Liver (tissue), 9 donors: ENCODE data around the gene DDIT4. TPM values are rescaled to one million over a fixed set of nuclear protein-coding genes. Genes with fewer than 3 reads are reported as not detected.

Experiments used
- DNase-seq: peaks from one replicate; pipeline ENCODE4 v3.0.0-alpha.2; 2017; ENCODE audit warnings: low spot score
- H3K27ac ChIP-seq, 2 donors: one replicate each; pipeline ENCODE4 v1.7.0; 2013; ENCODE audit warnings: inconsistent platforms in 2 of 2, low read length in 2 of 2, control low read depth in 1 of 2, low read depth in 1 of 2, mild to moderate bottlenecking in 1 of 2
- H3K27me3 ChIP-seq, 4 donors: one replicate each; pipeline versions ENCODE4 v1.6.1 to v1.7.0; 2013; ENCODE audit warnings: low read length in 3 of 4, inconsistent platforms in 1 of 4, mild to moderate bottlenecking in 1 of 4, moderate library complexity in 1 of 4; ENCODE audit not compliant: control insufficient read depth in 4 of 4, insufficient read depth in 4 of 4
- H3K36me3 ChIP-seq, 4 donors: one replicate each; pipeline versions ENCODE4 v1.6.1 to v1.7.0; 2013; ENCODE audit warnings: low read length in 3 of 4, mild to moderate bottlenecking in 3 of 4, low read depth in 1 of 4, moderate library complexity in 1 of 4; ENCODE audit not compliant: control insufficient read depth in 4 of 4, insufficient read depth in 3 of 4
- H3K4me1 ChIP-seq, 4 donors: one replicate each; pipeline versions ENCODE4 v1.6.1 to v1.7.0; 2013; ENCODE audit warnings: low read length in 3 of 4, mild to moderate bottlenecking in 3 of 4, moderate library complexity in 1 of 4; ENCODE audit not compliant: control insufficient read depth in 4 of 4, insufficient read depth in 4 of 4
- H3K4me3 ChIP-seq, 3 donors: one replicate each; pipeline versions ENCODE4 v1.6.1 to v1.7.0; 2013; ENCODE audit warnings: low read length in 3 of 3, control low read depth in 1 of 3, low read depth in 1 of 3, mild to moderate bottlenecking in 1 of 3
- H3K9ac ChIP-seq, 2 donors: one replicate each; pipeline ENCODE4 v1.7.0; 2013; ENCODE audit warnings: low read length in 2 of 2, mild to moderate bottlenecking in 2 of 2, moderate library complexity in 2 of 2, control low read depth in 1 of 2, low read depth in 1 of 2
- H3K9me3 ChIP-seq, 4 donors: one replicate each; pipeline versions ENCODE4 v1.6.1 to v1.7.0; 2013; ENCODE audit warnings: low read length in 3 of 4; ENCODE audit not compliant: control insufficient read depth in 4 of 4
- CTCF ChIP-seq: fragments of 150-350 bp; IDR thresholded peaks from 2 replicates; pipeline ENCODE4 v1.5.1; 2017; ENCODE audit warnings: improper control_type of control experiment, low read depth, low read length; ENCODE audit not compliant: missing input control
- EGR1 ChIP-seq, 2 donors: IDR thresholded peaks; 2 replicates each; pipeline ENCODE4 v1.6.1; 2016 to 2018; ENCODE audit warnings: antibody characterized with exemption in 2 of 2, low read depth in 2 of 2
- FOXA1 ChIP-seq: IDR thresholded peaks from 2 replicates; pipeline ENCODE4 v1.6.1; 2016; ENCODE audit warnings: antibody characterized with exemption
- FOXA2 ChIP-seq: IDR thresholded peaks from 2 replicates; pipeline ENCODE4 v1.6.1; 2016; ENCODE audit warnings: antibody characterized with exemption
- GABPA ChIP-seq, 2 donors: IDR thresholded peaks in 1 of 2; conservative IDR thresholded peaks in 1 of 2; 2 replicates each; pipeline ENCODE4 v1.6.1; 2016; ENCODE audit warnings: antibody characterized with exemption in 2 of 2, mild to moderate bottlenecking in 1 of 2, moderate library complexity in 1 of 2
- HNF4A ChIP-seq, 2 donors: conservative IDR thresholded peaks; 2 replicates each; pipeline ENCODE4 v1.6.1; 2016; ENCODE audit warnings: antibody characterized with exemption in 2 of 2, mild to moderate bottlenecking in 2 of 2
- HNF4G ChIP-seq: IDR thresholded peaks from 2 replicates; pipeline ENCODE4 v1.6.1; 2016; ENCODE audit warnings: antibody characterized with exemption
- JUND ChIP-seq, 2 donors: IDR thresholded peaks; 2 replicates each; pipeline ENCODE4 v1.6.1; 2016; ENCODE audit warnings: antibody characterized with exemption in 2 of 2
- NR2F2 ChIP-seq: IDR thresholded peaks from 2 replicates; pipeline ENCODE4 v1.6.1; 2016; ENCODE audit warnings: antibody characterized with exemption
- RAD21 ChIP-seq, 2 donors: IDR thresholded peaks; 2 replicates each; pipeline ENCODE4 v1.6.1; 2016; ENCODE audit warnings: antibody characterized with exemption in 2 of 2, mild to moderate bottlenecking in 2 of 2
- REST ChIP-seq: IDR thresholded peaks from 2 replicates; pipeline ENCODE4 v1.6.1; 2016; ENCODE audit warnings: antibody characterized with exemption, mild to moderate bottlenecking
- RXRA ChIP-seq, 2 donors: IDR thresholded peaks; 2 replicates each; pipeline ENCODE4 v1.6.1; 2017 to 2018; ENCODE audit warnings: antibody characterized with exemption in 2 of 2, mild to moderate bottlenecking in 1 of 2
- SP1 ChIP-seq: IDR thresholded peaks from 2 replicates; pipeline ENCODE4 v1.6.1; 2018; ENCODE audit warnings: antibody characterized with exemption, mild to moderate bottlenecking
- TAF1 ChIP-seq: conservative IDR thresholded peaks from 2 replicates; pipeline ENCODE4 v1.6.1; 2016; ENCODE audit warnings: antibody characterized with exemption, mild to moderate bottlenecking
- YY1 ChIP-seq: IDR thresholded peaks from 2 replicates; pipeline ENCODE4 v1.6.1; 2016; ENCODE audit warnings: antibody characterized with exemption, mild to moderate bottlenecking
- WGBS: extraction: QIAGEN DNeasy Blood & Tissue Kit; methylation state at CpG from one replicate; pipeline ENCODE4 v1.1.7; 2013; 5-methylcytosine and 5-hydroxymethylcytosine counted together
- polyA plus RNA-seq, 2 donors: library from polyadenylated mRNA; stranded (reverse) in 1 of 2; unstranded in 1 of 2; fragments of 200-250 nt in 1 of 2; fragments of >200 nt in 1 of 2; fragmentation: Nextera tagmentation in 1 of 2; extraction: Ambion mirVana in 1 of 2; gene quantifications; one replicate each; pipeline versions ENCODE4 v1.2.1 to v1.2.3, GENCODE V29; 2013 to 2015
- total RNA-seq, 2 donors: library from RNA; depleted of rRNA; stranded (reverse); fragments of >200 nt; gene quantifications; one replicate each; pipeline ENCODE4 v1.2.3, GENCODE V29; 2014
- TF ChIP-seq, protein P1 (sequence below): IDR thresholded peaks from 2 replicates; pipeline ENCODE4 v1.6.1; 2016; ENCODE audit warnings: antibody characterized with exemption
- TF ChIP-seq, protein P2 (sequence below): IDR thresholded peaks from 2 replicates; pipeline ENCODE4 v1.6.1; 2016; ENCODE audit warnings: antibody characterized with exemption
- TF ChIP-seq, protein P3 (sequence below): IDR thresholded peaks from 2 replicates; pipeline ENCODE4 v1.6.1; 2016; ENCODE audit warnings: antibody characterized with exemption
- donor health status: healthy.
- donor health status: healthy.
- donor health status: healthy.
- donor health status: healthy.
- donor health status: healthy.

DDIT4 gene
- total and polyA plus RNA-seq, 4 donors = 18.4 to 69.0 (median 43.7) TPM

- TF ChIP-seq, protein P1, sequence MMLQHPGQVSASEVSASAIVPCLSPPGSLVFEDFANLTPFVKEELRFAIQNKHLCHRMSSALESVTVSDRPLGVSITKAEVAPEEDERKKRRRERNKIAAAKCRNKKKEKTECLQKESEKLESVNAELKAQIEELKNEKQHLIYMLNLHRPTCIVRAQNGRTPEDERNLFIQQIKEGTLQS = no peak
- TF ChIP-seq NR2F2 (no peak), FOXA1 (no peak), HNF4G (no peak), FOXA2 (no peak), EGR1 (IDR thresholded peaks at IDR 0.05; ENCODE audit: low read depth in 2 of 2) (no peak), YY1 (no peak), SP1 (no peak), CTCF (no peak), REST (no peak), TAF1 (no peak), GABPA (IDR thresholded peaks at IDR 0.05 in 1 of 2, conservative IDR thresholded peaks at IDR 0.05 in 1 of 2) (no peak), RXRA (IDR thresholded peaks at IDR 0.05) (no peak), JUND (IDR thresholded peaks at IDR 0.05) (no peak), RAD21 (IDR thresholded peaks at IDR 0.05) (no peak), HNF4A (conservative IDR thresholded peaks at IDR 0.05) (no peak)
- TF ChIP-seq, protein P2, sequence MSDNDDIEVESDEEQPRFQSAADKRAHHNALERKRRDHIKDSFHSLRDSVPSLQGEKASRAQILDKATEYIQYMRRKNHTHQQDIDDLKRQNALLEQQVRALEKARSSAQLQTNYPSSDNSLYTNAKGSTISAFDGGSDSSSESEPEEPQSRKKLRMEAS = no peak
- 92% methylated on average over 16 of the region's 16 CpGs for WGBS
- H3K4me1 ChIP-seq = peaks cover 13 to 32% (median 22%) of the 10 kb centered on the region in 4 donors
- DNase-seq = no peak
- no peaks in the 10 kb centered on the region for H3K9me3 ChIP-seq
- no peaks in the 10 kb centered on the region for H3K27me3 ChIP-seq
- H3K9ac ChIP-seq = no peak overlapping the region
- no peak overlapping the region for H3K27ac ChIP-seq
- H3K36me3 ChIP-seq = no peaks in the 10 kb centered on the region
- no peak overlapping the region for H3K4me3 ChIP-seq
These were observed 48.7 kb downstream of the DDIT4 start for GRCh38 chr10:72322280-72323058.

GRCh38 chr10:72323108-72323749 is 49.5 kb downstream of the DDIT4 start:
- Histone ChIP-seq H3K36me3 (no peaks in the 10 kb centered on the region), H3K4me3 (no peak overlapping the region), H3K9ac (no peak overlapping the region), H3K27ac (no peak overlapping the region), H3K27me3 (no peaks in the 10 kb centered on the region), H3K9me3 (no peaks in the 10 kb centered on the region), H3K4me1 (peaks cover 16 to 37% (median 25%) of the 10 kb centered on the region in 4 donors)
- 94% methylated on average over 10 of the region's 10 CpGs for WGBS
- DNase-seq = no peak
- TF ChIP-seq SP1 (no peak), TAF1 (no peak), YY1 (no peak), REST (no peak), HNF4G (no peak), RAD21 (IDR thresholded peaks at IDR 0.05) (no peak), FOXA1 (no peak), GABPA (IDR thresholded peaks at IDR 0.05 in 1 of 2, conservative IDR thresholded peaks at IDR 0.05 in 1 of 2) (no peak), JUND (IDR thresholded peaks at IDR 0.05) (no peak), RXRA (IDR thresholded peaks at IDR 0.05) (no peak)
- TF ChIP-seq, protein P1 = no peak
- TF ChIP-seq, protein P3, sequence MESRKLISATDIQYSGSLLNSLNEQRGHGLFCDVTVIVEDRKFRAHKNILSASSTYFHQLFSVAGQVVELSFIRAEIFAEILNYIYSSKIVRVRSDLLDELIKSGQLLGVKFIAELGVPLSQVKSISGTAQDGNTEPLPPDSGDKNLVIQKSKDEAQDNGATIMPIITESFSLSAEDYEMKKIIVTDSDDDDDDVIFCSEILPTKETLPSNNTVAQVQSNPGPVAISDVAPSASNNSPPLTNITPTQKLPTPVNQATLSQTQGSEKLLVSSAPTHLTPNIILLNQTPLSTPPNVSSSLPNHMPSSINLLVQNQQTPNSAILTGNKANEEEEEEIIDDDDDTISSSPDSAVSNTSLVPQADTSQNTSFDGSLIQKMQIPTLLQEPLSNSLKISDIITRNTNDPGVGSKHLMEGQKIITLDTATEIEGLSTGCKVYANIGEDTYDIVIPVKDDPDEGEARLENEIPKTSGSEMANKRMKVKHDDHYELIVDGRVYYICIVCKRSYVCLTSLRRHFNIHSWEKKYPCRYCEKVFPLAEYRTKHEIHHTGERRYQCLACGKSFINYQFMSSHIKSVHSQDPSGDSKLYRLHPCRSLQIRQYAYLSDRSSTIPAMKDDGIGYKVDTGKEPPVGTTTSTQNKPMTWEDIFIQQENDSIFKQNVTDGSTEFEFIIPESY = no peak
